Measurements from ENCODE around the gene FGF3.
"Not testable (repeated sequence)": the region's sequence is repeated elsewhere in the genome, so short reads cannot be mapped to it uniquely, and the experiment has no call there.

Gene FGF3

DNA sequence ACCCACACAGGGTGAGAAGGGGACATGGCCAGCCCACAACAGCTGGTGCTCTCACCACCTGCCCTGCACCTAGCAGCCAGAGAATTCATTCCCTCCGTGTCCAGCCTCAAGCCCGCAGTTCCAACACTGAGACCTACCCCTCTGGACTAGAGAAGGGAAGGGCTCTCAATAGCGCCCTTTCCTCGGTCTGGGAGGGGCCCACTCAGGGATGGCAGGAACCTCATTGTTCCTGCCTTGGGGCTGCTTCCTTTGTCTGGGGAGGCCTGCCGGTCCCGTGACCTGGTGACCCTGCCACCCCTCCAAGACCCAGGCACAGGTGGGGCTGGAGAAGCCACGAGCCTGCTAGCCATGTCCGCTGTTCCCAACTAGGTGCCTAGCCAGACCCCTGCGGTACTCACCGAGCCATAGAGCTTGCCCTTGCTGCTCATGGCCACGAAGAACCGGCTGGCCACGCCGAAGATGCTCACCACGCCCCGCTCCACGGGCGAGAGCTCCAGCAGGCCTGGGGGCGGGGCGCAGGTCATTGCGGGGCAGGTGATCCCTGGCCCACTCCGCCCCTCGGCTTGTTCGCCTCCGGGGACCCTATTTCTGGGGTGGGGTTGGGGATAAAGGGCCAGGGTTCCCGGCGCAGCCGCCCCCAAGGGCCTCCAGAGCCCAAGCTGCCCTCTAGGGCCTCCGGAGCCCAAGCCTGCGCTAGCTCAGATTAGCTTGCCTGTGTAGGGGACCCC, 45.4 kb downstream of the FGF3 start:
- no peaks in the 10 kb centered on the region for H3K4me1 ChIP-seq (ENCODE audit: control insufficient read depth in 1 of 2, insufficient read depth in 2 of 2, low read length in 2 of 2)
- no peak overlapping the region for H3K4me3 ChIP-seq (ENCODE audit: low read depth in 1 of 2, low read length in 2 of 2)
- H3K9ac ChIP-seq (ENCODE audit: low read depth in 1 of 2, low read length in 2 of 2): no peak overlapping the region
- H3K27me3 ChIP-seq (ENCODE audit: control insufficient read depth in 1 of 2, insufficient read depth in 2 of 2, low read length in 2 of 2): peaks cover 32 to 44% of the 10 kb centered on the region in 2 donors
- H3K36me3 ChIP-seq (ENCODE audit: control insufficient read depth in 1 of 2, insufficient read depth in 2 of 2, low read length in 2 of 2): no peaks in the 10 kb centered on the region
- H3K27ac ChIP-seq (ENCODE audit: low read depth, low read length): no peak overlapping the region
- no peaks in the 10 kb centered on the region for H3K9me3 ChIP-seq (ENCODE audit: control insufficient read depth in 1 of 2, low read length in 2 of 2)

DNA sequence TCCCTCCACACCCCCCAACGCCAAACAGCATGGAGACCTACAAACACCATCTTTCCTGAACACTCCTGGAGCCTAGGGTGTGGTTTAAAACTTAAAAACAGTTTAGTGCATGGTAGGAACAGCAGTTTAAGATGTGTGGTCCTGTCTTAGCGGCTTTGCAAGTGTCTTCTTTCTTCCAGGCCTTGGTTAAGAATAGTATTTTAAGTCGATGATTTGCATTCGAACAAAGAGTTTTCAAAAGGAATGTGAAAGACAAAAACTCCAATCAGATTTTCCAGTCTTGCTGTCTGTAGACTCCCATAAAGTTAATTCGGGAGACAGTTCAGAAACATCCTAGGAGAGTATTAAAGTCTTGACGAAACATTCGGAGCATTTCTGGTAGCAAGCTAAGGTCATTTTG, 47.8 kb downstream of the FGF3 start:
- Histone ChIP-seq H3K27me3 (ENCODE audit: control insufficient read depth in 1 of 2, insufficient read depth in 2 of 2, low read length in 2 of 2) (peaks cover 32 to 41% of the 10 kb centered on the region in 2 donors), H3K4me1 (ENCODE audit: control insufficient read depth in 1 of 2, insufficient read depth in 2 of 2, low read length in 2 of 2) (no peaks in the 10 kb centered on the region), H3K9ac (ENCODE audit: low read depth in 1 of 2, low read length in 2 of 2) (no peak overlapping the region), H3K36me3 (ENCODE audit: control insufficient read depth in 1 of 2, insufficient read depth in 2 of 2, low read length in 2 of 2) (no peaks in the 10 kb centered on the region), H3K9me3 (ENCODE audit: control insufficient read depth in 1 of 2, low read length in 2 of 2) (no peaks in the 10 kb centered on the region), H3K4me3 (ENCODE audit: low read depth in 1 of 2, low read length in 2 of 2) (no peak overlapping the region), H3K27ac (ENCODE audit: low read depth, low read length) (no peak overlapping the region)

DNA sequence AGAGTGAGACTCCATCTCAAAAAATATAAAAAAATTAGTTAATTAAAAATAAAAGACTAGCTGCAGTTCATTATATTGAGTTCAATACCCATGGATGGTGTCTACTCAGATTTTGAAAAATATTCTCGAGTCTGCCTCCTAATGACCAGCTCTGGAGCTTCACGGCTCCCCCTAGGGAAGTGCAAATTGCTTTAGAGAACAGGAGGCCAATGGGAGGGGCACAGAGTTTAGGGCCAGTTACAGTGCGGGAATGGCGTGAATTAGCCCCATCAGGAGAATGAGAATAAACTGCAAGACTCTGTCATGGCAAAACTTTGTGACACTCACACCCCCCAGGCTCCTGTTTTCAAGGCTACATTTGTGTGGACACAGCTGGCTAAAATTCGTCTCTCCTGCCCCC, 48.7 kb downstream of the FGF3 start:
- Histone ChIP-seq H3K9me3 (ENCODE audit: control insufficient read depth in 1 of 2, low read length in 2 of 2) (no peaks in the 10 kb centered on the region), H3K4me3 (ENCODE audit: low read depth in 1 of 2, low read length in 2 of 2) (no peak overlapping the region), H3K9ac (ENCODE audit: low read depth in 1 of 2, low read length in 2 of 2) (no peak overlapping the region), H3K27me3 (ENCODE audit: control insufficient read depth in 1 of 2, insufficient read depth in 2 of 2, low read length in 2 of 2) (peaks cover 25 to 32% of the 10 kb centered on the region in 2 donors), H3K4me1 (ENCODE audit: control insufficient read depth in 1 of 2, insufficient read depth in 2 of 2, low read length in 2 of 2) (no peaks in the 10 kb centered on the region), H3K27ac (ENCODE audit: low read depth, low read length) (no peak overlapping the region), H3K36me3 (ENCODE audit: control insufficient read depth in 1 of 2, insufficient read depth in 2 of 2, low read length in 2 of 2) (no peaks in the 10 kb centered on the region)

DNA sequence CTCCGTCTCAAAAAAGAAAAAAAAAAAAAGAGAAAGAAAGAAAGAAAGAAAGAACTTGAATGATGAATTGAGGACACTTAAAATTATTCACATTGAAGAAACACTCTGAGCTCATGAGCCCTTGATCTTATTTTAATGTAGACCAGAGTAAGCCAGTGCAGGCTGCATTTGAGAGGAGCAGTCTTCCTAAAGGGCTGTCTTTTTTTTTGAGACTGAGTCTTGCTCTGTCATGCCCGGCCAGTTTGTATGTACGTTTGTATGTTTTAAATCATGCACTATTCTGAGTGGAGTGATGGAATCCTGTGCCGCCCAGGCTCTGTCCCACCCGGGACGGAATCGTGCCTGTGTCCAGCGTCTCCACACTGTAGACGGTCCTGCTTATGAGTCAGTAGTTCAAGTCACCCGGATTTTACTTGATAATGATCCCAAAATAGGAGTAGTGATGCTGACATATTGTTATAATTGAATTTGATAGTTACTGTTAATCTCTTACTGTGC, 53.7 kb downstream of the FGF3 start:
- H3K27ac ChIP-seq (ENCODE audit: low read depth, low read length): no peak overlapping the region
- no peaks in the 10 kb centered on the region for H3K36me3 ChIP-seq (ENCODE audit: control insufficient read depth in 1 of 2, insufficient read depth in 2 of 2, low read length in 2 of 2)
- no peak overlapping the region for H3K4me3 ChIP-seq (ENCODE audit: low read depth in 1 of 2, low read length in 2 of 2)
- H3K27me3 ChIP-seq (ENCODE audit: control insufficient read depth in 1 of 2, insufficient read depth in 2 of 2, low read length in 2 of 2): peaks cover 0 to 1% of the 10 kb centered on the region in 2 donors
- H3K4me1 ChIP-seq (ENCODE audit: control insufficient read depth in 1 of 2, insufficient read depth in 2 of 2, low read length in 2 of 2): no peaks in the 10 kb centered on the region
- H3K9me3 ChIP-seq (ENCODE audit: control insufficient read depth in 1 of 2, low read length in 2 of 2): no peaks in the 10 kb centered on the region
- no peak overlapping the region for H3K9ac ChIP-seq (ENCODE audit: low read depth in 1 of 2, low read length in 2 of 2)

DNA sequence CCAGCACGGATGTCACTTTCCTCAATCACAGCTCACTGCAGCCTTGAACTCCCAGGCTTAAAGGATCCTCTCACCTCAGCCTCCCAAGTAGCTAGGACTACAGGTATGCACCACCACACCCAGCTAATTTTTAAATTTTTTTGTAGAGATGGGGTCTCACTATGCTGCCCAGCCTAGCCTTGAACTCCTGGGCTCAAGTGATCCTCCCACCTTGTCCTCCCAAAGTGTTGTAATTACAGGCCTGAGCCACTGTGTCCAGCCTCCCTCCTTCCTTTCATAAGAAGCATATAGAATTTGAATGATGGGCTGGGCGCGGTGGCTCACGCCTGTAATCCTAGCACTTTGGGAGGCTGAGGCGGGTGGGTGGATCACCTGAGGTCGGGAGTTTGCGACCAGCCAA, 54.3 kb downstream of the FGF3 start:
- H3K27me3 ChIP-seq (ENCODE audit: control insufficient read depth in 1 of 2, insufficient read depth in 2 of 2, low read length in 2 of 2); H3K27ac ChIP-seq (ENCODE audit: low read depth, low read length); H3K4me3 ChIP-seq (ENCODE audit: low read depth in 1 of 2, low read length in 2 of 2); H3K36me3 ChIP-seq (ENCODE audit: control insufficient read depth in 1 of 2, insufficient read depth in 2 of 2, low read length in 2 of 2); H3K9me3 ChIP-seq (ENCODE audit: control insufficient read depth in 1 of 2, low read length in 2 of 2); H3K4me1 ChIP-seq (ENCODE audit: control insufficient read depth in 1 of 2, insufficient read depth in 2 of 2, low read length in 2 of 2); H3K9ac ChIP-seq (ENCODE audit: low read depth in 1 of 2, low read length in 2 of 2): not testable (repeated sequence)

DNA sequence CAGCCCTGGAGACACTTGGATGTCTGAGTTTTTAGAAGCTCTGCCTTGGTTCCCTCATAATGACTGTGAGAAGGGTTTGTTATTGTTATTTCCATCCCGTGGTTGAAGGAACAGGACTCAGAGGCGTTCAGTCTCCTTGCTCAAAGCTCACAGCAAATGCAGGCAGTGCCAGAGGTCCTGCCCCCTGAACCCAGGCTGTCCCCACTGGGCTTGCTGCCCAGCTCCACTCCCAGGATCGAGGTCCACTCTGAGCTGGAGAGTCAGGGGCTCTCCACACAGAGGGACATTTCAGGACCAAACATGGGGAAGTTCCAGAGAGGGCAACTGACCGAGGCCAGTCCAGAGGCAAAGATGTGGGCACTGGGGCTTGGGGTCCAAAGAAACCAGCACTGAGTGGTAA, 58.9 kb downstream of the FGF3 start:
- H3K4me3 ChIP-seq (ENCODE audit: low read depth in 1 of 2, low read length in 2 of 2): no peak overlapping the region
- H3K9me3 ChIP-seq (ENCODE audit: control insufficient read depth in 1 of 2, low read length in 2 of 2): peaks cover 6 to 7% of the 10 kb centered on the region in 2 donors
- H3K4me1 ChIP-seq (ENCODE audit: control insufficient read depth in 1 of 2, insufficient read depth in 2 of 2, low read length in 2 of 2): no peaks in the 10 kb centered on the region
- no peak overlapping the region for H3K9ac ChIP-seq (ENCODE audit: low read depth in 1 of 2, low read length in 2 of 2)
- no peaks in the 10 kb centered on the region for H3K36me3 ChIP-seq (ENCODE audit: control insufficient read depth in 1 of 2, insufficient read depth in 2 of 2, low read length in 2 of 2)
- H3K27me3 ChIP-seq (ENCODE audit: control insufficient read depth in 1 of 2, insufficient read depth in 2 of 2, low read length in 2 of 2): no peaks in the 10 kb centered on the region
- H3K27ac ChIP-seq (ENCODE audit: low read depth, low read length): no peak overlapping the region
